Activated CD8-positive, alpha-beta T cell treated with anti-CD3 and anti-CD28 coated beads for 36 hours (primary cell): ENCODE data around the gene SLC25A10. TPM values are rescaled to one million over a fixed set of nuclear protein-coding genes. Genes with fewer than 3 reads are reported as not detected.

Source experiments
- ATAC-seq: fragments of 200-7000 bp; cut with Tn5 transposase; one replicate; pipeline ENCODE4 v1.10.0; 2021; ENCODE audit warnings: mild to moderate bottlenecking, moderate library complexity
- CTCF ChIA-PET: fragments of 350-600 bp; sonication (Branson Sonifier 250); formaldehyde crosslinking; loops from one replicate; lab custom pipeline; 2021; ENCODE audit warnings: antibody characterized with exemption; lab: Charles Lee
- POLR2A ChIA-PET: fragments of 350-600 bp; sonication (Branson Sonifier 250); formaldehyde crosslinking; loops from one replicate; lab custom pipeline; 2021; ENCODE audit warnings: antibody characterized with exemption; lab: Charles Lee
- DNase-seq: peaks from one replicate; pipeline ENCODE4 v3.0.0-alpha.2; 2020
- H3K27ac Mint-ChIP-seq: one replicate; pipeline ENCODE4 v1.8.0; 2021; ENCODE audit warnings: mild to moderate bottlenecking, mixed read lengths
- H3K27me3 Mint-ChIP-seq: one replicate; pipeline ENCODE4 v1.8.0; 2021; ENCODE audit warnings: mixed read lengths
- H3K36me3 Mint-ChIP-seq: one replicate; pipeline ENCODE4 v1.8.0; 2021; ENCODE audit warnings: low read depth, mixed read lengths
- H3K4me1 Mint-ChIP-seq: one replicate; pipeline ENCODE4 v1.8.0; 2021; ENCODE audit warnings: low read depth, mixed read lengths
- H3K4me3 Mint-ChIP-seq: one replicate; pipeline ENCODE4 v1.8.0; 2021; ENCODE audit warnings: mild to moderate bottlenecking, moderate library complexity, mixed read lengths
- H3K9me3 Mint-ChIP-seq: one replicate; pipeline ENCODE4 v1.8.0; 2021; ENCODE audit warnings: mixed read lengths
- intact Hi-C: fragments of 100-400 bp; cut with micrococcal nuclease; formaldehyde crosslinking; loops from one replicate; pipeline ENCODE4 v1.10.0; 2022
- total RNA-seq, 2 experiments: library from RNA; stranded (reverse); gene quantifications; one replicate each; pipeline ENCODE4 v1.2.3, GENCODE V29; 2021
- TF ChIP-seq, protein P1 (sequence below): fragments of 200-600 bp; IDR thresholded peaks from one replicate; pipeline ENCODE4 v1.8.0; 2022; ENCODE audit warnings: antibody characterized with exemption, mild to moderate bottlenecking

Gene SLC25A10
- total RNA-seq, 2 experiments from 2014 or later, result 29.4 to 30.5 TPM

DNA sequence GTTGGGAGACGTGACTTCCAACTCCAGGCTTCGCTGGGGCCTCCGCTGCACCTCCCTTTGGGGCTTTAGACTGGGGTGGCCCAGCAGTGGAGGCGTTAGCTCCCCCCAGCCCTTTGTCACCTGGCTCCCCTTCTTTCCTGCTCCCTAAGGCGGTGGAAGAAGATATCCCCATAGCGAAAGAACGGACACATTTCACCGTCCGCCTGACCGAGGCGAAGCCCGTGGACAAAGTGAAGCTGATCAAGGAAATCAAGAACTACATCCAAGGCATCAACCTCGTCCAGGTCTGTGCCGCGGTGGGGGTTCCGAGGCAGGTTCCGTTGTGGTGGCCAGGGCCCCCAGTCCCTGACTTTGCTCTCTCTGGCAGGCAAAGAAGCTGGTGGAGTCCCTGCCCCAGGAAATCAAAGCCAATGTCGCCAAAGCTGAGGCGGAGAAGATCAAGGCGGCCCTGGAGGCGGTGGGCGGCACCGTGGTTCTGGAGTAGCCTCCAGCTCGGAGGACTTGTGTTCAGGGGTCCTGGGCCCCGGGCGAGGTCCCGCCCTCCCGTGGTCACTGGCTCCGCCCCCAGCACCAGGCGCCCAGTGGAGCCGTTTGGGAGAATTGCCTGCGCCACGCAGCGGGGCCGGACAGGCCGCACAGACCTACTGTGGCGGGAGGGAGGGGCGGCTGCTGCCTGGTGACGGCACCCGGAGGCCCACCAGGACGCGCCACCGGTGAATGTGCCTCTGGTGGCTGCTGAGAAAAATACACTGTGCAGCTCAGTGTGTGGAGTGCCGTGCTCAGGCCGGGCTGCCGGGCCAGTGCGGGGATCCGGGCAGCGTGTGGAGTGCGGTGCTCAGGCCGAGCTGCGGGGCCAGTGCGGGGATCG, 5.1 kb upstream of the SLC25A10 start:
- Mint-ChIP-seq H3K4me3 (no peak overlapping the region), H3K9me3 (no peaks in the 10 kb centered on the region), H3K27ac (no peak overlapping the region), H3K36me3 (peaks cover 38% of the 10 kb centered on the region), H3K4me1 (peaks cover 27% of the 10 kb centered on the region), H3K27me3 (no peaks in the 10 kb centered on the region)
- TF ChIP-seq, protein P1, sequence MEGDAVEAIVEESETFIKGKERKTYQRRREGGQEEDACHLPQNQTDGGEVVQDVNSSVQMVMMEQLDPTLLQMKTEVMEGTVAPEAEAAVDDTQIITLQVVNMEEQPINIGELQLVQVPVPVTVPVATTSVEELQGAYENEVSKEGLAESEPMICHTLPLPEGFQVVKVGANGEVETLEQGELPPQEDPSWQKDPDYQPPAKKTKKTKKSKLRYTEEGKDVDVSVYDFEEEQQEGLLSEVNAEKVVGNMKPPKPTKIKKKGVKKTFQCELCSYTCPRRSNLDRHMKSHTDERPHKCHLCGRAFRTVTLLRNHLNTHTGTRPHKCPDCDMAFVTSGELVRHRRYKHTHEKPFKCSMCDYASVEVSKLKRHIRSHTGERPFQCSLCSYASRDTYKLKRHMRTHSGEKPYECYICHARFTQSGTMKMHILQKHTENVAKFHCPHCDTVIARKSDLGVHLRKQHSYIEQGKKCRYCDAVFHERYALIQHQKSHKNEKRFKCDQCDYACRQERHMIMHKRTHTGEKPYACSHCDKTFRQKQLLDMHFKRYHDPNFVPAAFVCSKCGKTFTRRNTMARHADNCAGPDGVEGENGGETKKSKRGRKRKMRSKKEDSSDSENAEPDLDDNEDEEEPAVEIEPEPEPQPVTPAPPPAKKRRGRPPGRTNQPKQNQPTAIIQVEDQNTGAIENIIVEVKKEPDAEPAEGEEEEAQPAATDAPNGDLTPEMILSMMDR, result no peak
- ATAC-seq (no peak), DNase-seq (no peak)
- ChIA-PET CTCF (no interaction called here), POLR2A (interaction anchor here (0.6 to 1.8 kb wide), 7 partner anchors 11 to 164 kb away, joined by 3 to 7 read pairs (median 4); partner anchors contain the start of genes ARHGDIA, ARL16 and HGS)
- intact Hi-C loops, result no loop called here

DNA sequence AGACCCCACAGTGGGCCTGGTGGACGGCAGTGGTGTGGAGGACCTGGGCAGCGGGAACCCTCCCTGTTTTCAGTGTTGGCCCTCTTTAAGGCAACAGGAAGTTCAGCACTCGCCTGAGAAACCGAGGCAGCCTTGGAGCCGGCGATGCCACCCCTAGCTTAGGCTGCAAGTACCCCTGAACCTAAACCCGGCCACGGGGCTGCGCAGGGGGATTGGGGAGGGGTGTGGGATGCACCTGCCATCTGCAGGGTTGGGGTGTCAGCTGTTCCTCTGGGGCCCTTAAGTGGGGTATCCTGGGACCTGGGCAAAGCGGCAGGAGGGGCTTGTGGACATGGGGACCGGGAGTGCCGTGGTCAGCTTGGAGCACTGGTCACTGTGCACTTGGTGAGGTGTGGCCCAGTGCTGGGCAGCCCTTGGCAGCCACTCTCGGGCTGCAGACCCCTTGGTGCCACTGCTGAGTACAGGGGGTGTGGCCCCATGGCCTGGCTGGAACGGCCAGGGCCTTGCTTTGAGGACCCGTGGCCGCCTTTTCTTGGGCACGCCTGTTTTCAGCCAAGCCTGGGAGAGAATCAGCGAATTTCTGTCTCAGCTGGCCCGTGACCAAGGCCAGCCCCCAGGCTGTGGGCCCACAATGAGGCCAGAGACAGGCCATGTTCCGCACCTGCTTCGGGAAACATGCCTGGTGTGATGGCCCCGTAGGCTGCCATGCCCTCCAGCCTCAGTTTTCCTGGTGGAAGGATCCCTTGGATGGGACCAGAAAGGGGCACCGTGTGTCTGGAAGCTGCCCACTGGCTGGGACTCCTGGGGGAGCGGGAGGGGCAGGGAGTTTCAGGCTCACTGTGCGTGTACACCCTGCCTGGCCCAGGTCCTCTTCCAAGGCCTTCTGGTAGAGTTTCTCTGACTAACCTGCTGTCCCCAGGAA, 4.1 kb upstream of the SLC25A10 start:
- TF ChIP-seq, protein P1, result no peak
- intact Hi-C loops, result no loop called here
- DNase-seq, result no peak
- H3K9me3 Mint-ChIP-seq, result no peaks in the 10 kb centered on the region
- CTCF ChIA-PET, result no interaction called here
- no peak overlapping the region for H3K27ac Mint-ChIP-seq
- POLR2A ChIA-PET, result interaction anchor here (0.5 to 4.5 kb wide), 9 partner anchors 10 to 273 kb away, joined by 3 to 23 read pairs (median 3); partner anchors contain the start of gene ARHGDIA
- H3K4me3 Mint-ChIP-seq, result no peak overlapping the region
- peaks cover 32% of the 10 kb centered on the region for H3K36me3 Mint-ChIP-seq
- H3K27me3 Mint-ChIP-seq, result no peaks in the 10 kb centered on the region
- no peak for ATAC-seq
- peaks cover 30% of the 10 kb centered on the region for H3K4me1 Mint-ChIP-seq

DNA sequence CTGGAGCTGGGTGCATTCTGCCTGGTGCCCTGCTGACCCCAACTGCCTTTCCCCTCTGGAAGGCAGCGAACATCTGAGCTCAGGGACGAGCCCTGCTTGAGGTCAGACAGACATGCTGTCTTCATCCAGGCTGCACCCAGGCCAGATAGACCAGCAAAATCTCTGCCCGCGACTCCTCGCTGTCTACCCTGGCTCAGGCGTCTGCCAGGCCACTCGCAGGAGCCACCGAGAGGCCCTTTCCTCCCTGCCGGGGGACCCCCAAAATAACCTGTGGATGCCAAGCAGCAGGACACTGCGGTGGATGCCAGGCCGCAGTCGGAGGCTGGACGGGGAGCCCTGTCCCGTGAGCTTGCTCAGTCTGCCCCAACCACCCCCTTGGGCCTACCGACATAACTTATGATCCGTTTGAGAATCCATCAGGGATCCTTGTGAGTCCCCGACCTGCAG, 3.3 kb upstream of the SLC25A10 start:
- H3K36me3 Mint-ChIP-seq, result peaks cover 32% of the 10 kb centered on the region
- ChIA-PET POLR2A (interaction anchor here (1.1 to 4.5 kb wide), 8 partner anchors 10 to 162 kb away, joined by 3 to 23 read pairs (median 4); partner anchors contain the start of genes ARHGDIA and FAAP100), CTCF (interaction anchor here (1.3 kb wide), 1 partner anchor 33 kb away, joined by 3 read pairs; no protein-coding TSS in a partner anchor)
- DNase-seq, result no peak
- intact Hi-C loops, result no loop called here
- H3K27ac Mint-ChIP-seq, result no peak overlapping the region
- no peaks in the 10 kb centered on the region for H3K9me3 Mint-ChIP-seq
- H3K4me3 Mint-ChIP-seq, result no peak overlapping the region
- H3K4me1 Mint-ChIP-seq, result peaks cover 35% of the 10 kb centered on the region
- no peaks in the 10 kb centered on the region for H3K27me3 Mint-ChIP-seq
- TF ChIP-seq, protein P1, result no peak
- no peak for ATAC-seq

DNA sequence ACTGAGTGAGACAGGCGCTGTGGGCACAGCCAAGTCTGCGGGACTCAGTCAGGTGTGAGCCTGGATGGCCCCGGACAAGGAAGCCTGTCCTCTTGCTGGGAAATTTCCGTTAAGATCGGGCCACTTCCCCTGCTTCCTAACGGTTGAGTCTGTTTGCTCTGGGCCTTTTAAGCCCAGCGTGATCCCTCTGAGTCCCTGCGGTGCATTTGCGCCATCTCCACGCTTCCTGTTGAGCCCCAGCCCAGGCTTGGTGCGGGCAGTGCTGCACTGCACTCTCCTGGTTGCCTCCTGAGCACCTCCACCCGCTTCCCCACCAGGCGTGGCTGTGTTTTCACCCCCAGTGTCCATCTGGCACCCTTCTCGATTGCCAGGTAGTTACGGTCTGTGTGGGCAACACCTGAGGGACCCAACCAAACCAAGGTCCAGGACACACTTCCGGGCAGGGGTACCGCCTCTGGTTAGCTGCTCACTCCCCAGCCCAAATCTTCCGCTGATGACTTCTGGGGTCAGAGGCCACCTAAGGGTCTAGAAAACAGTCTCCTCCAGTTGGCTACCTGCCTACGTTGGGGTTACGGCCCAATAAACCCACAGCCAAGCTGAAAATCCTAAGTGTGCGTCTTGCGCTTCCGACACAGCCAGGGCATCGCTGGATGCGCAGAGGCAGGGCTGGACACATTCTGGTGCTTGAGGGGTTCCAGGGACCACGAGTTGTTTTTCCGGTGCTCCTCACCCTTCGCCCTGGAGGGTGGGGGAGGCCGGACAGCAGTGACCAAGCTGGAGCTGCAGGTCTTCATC, 1.4 kb upstream of the SLC25A10 start:
- peaks cover 28% of the 10 kb centered on the region for H3K4me1 Mint-ChIP-seq
- H3K4me3 Mint-ChIP-seq, result peak overlapping the region; percentile 74
- no peaks in the 10 kb centered on the region for H3K27me3 Mint-ChIP-seq
- H3K9me3 Mint-ChIP-seq, result no peaks in the 10 kb centered on the region
- TF ChIP-seq, protein P1, result no peak
- peak overlapping the region; percentile 83 for H3K27ac Mint-ChIP-seq
- H3K36me3 Mint-ChIP-seq, result peaks cover 19% of the 10 kb centered on the region
- ChIA-PET CTCF (interaction anchor here (1.1 kb wide), 1 partner anchor 27 kb away, joined by 4 read pairs; the partner anchor contains the start of genes ARL16 and HGS), POLR2A (interaction anchor here (1.3 to 4.5 kb wide), 7 partner anchors 8 to 160 kb away, joined by 4 to 23 read pairs (median 8); partner anchors contain the start of genes ARHGDIA, ARL16, HGS and MRPL12)
- intact Hi-C loops, result no loop called here
- ATAC-seq (no peak), DNase-seq (peak; percentile 46)
